Endodermal cell (in vitro differentiated cells): ENCODE data around the gene BMP6. TPM values are rescaled to one million over a fixed set of nuclear protein-coding genes. Genes with fewer than 3 reads are reported as not detected.

Source experiments
- DNase-seq: peaks from one replicate; pipeline ENCODE4 v3.0.0-alpha.2; 2017
- H3K27ac ChIP-seq: 2 replicates; pipeline ENCODE4 v1.5.1; 2013; ENCODE audit warnings: mild to moderate bottlenecking, low read depth, low read length, moderate library complexity
- H3K27me3 ChIP-seq: 2 replicates; pipeline ENCODE4 v1.6.1; 2013; ENCODE audit warnings: mild to moderate bottlenecking, low read length, moderate library complexity; ENCODE audit not compliant: insufficient read depth, control insufficient read depth, poor library complexity, severe bottlenecking
- H3K36me3 ChIP-seq: 2 replicates; pipeline ENCODE4 v1.7.0; 2013; ENCODE audit warnings: mild to moderate bottlenecking, low read length, moderate library complexity; ENCODE audit not compliant: control insufficient read depth, insufficient read depth
- H3K4me1 ChIP-seq: one replicate; pipeline ENCODE4 v1.7.0; 2013; ENCODE audit warnings: low read length; ENCODE audit not compliant: control insufficient read depth, insufficient read depth
- H3K4me3 ChIP-seq: 2 replicates; pipeline ENCODE4 v1.5.1; 2013; ENCODE audit warnings: mild to moderate bottlenecking, low read length, moderate library complexity
- H3K9ac ChIP-seq: 2 replicates; pipeline ENCODE4 v1.6.1; 2013; ENCODE audit warnings: mild to moderate bottlenecking, low read length, moderate library complexity; ENCODE audit not compliant: poor library complexity, severe bottlenecking; ENCODE audit errors: extremely low read depth
- H3K9me3 ChIP-seq: 2 replicates; pipeline ENCODE4 v1.6.1; 2013; ENCODE audit warnings: mild to moderate bottlenecking, low read length, moderate library complexity; ENCODE audit not compliant: control insufficient read depth
- H3K27ac Mint-ChIP-seq: 2 replicates; pipeline ENCODE4 v1.8.0; 2020; ENCODE audit warnings: mixed read lengths
- H3K27me3 Mint-ChIP-seq: 2 replicates; pipeline ENCODE4 v1.8.0; 2021; ENCODE audit warnings: mild to moderate bottlenecking, mixed read lengths; ENCODE audit not compliant: insufficient read depth
- H3K36me3 Mint-ChIP-seq: 2 replicates; pipeline ENCODE4 v1.8.0; 2020; ENCODE audit warnings: low read depth, mixed read lengths
- H3K4me1 Mint-ChIP-seq: 2 replicates; pipeline ENCODE4 v1.8.0; 2020; ENCODE audit warnings: mixed read lengths
- H3K4me3 Mint-ChIP-seq: 2 replicates; pipeline ENCODE4 v1.8.0; 2020; ENCODE audit warnings: mild to moderate bottlenecking, moderate library complexity, mixed read lengths
- H3K9me3 Mint-ChIP-seq: 2 replicates; pipeline ENCODE4 v1.8.0; 2020; ENCODE audit warnings: mild to moderate bottlenecking, mixed read lengths
- CTCF ChIP-seq: fragments of 200-600 bp; sonication (generic); conservative IDR thresholded peaks from 2 replicates; pipeline ENCODE4 v1.5.0; 2021; ENCODE audit warnings: antibody characterized with exemption, mild to moderate bottlenecking
- WGBS, 2 experiments: methylation state at CpG; one replicate each; pipeline versions ENCODE4 v1.1.5 to v1.1.7; 2013; ENCODE audit warnings: missing lambda C conversion rate in 2 of 2, mixed read lengths in 1 of 2; ENCODE audit not compliant: insufficient coverage in 1 of 2, insufficient read length in 1 of 2; 5-methylcytosine and 5-hydroxymethylcytosine counted together
- total RNA-seq, 2 donors: library from RNA; stranded (reverse); fragmentation: NEBNext Ultra II Directional in 1 of 2; extraction: Animal tissue kit (Norgen Biotek cat#: 25700) in 1 of 2; gene quantifications; 2 replicates in 1 of 2; 3 replicates in 1 of 2; pipeline ENCODE4 v1.2.1, GENCODE V29; 2021

The BMP6 gene
- total RNA-seq, 2 donors from 2014 or later: 0.62 to 0.71 TPM

GRCh38 chr6:7720346-7720745 is 5.6 kb upstream of the BMP6 start:
- Histone ChIP-seq H3K36me3 (no peaks in the 10 kb centered on the region), H3K4me3 (no peak overlapping the region), H3K27me3 (peaks cover 47% of the 10 kb centered on the region), H3K27ac (no peak overlapping the region), H3K4me1 (no peaks in the 10 kb centered on the region), H3K9me3 (no peaks in the 10 kb centered on the region), H3K9ac (no peak overlapping the region)
- TF ChIP-seq CTCF: no peak
- Mint-ChIP-seq H3K9me3 (peaks cover 15% of the 10 kb centered on the region), H3K27ac (no peak overlapping the region), H3K27me3 (peaks cover 63% of the 10 kb centered on the region), H3K4me3 (no peak overlapping the region), H3K36me3 (no peaks in the 10 kb centered on the region), H3K4me1 (peaks cover 2% of the 10 kb centered on the region)
- WGBS, 2 experiments: 95 to 100% methylated on average over 1 to 2 of the region's 2 CpGs
- DNase-seq: no peak

- peaks cover 2% of the 10 kb centered on the region for H3K4me1 Mint-ChIP-seq
- peaks cover 60% of the 10 kb centered on the region for H3K27me3 ChIP-seq
Observed at GRCh38 chr6:7721649-7722048, 4.2 kb upstream of the BMP6 start.

GRCh38 chr6:7723041-7723447 is 2.9 kb upstream of the BMP6 start:
- no peaks in the 10 kb centered on the region for H3K36me3 Mint-ChIP-seq
- Histone ChIP-seq H3K9me3 (no peaks in the 10 kb centered on the region), H3K36me3 (no peaks in the 10 kb centered on the region), H3K4me1 (no peaks in the 10 kb centered on the region), H3K27me3 (peaks cover 73% of the 10 kb centered on the region), H3K9ac (no peak overlapping the region), H3K27ac (no peak overlapping the region), H3K4me3 (no peak overlapping the region)
- no peak overlapping the region for H3K27ac Mint-ChIP-seq
- H3K27me3 Mint-ChIP-seq: peaks cover 78% of the 10 kb centered on the region
- no peak overlapping the region for H3K4me3 Mint-ChIP-seq
- no peaks in the 10 kb centered on the region for H3K9me3 Mint-ChIP-seq
- H3K4me1 Mint-ChIP-seq: peaks cover 7% of the 10 kb centered on the region
- 0 to 22% methylated on average over 3 to 10 of the region's 10 CpGs for WGBS, 2 experiments
- peak; percentile 94 for DNase-seq
- TF ChIP-seq CTCF: peak; percentile 74

More at GRCh38 chr6:7721649-7722048, 4.2 kb upstream of the BMP6 start:
- DNase-seq: no peak
- no peaks in the 10 kb centered on the region for H3K4me1 ChIP-seq
- Mint-ChIP-seq H3K27me3 (peaks cover 73% of the 10 kb centered on the region), H3K36me3 (no peaks in the 10 kb centered on the region), H3K4me3 (no peak overlapping the region), H3K27ac (no peak overlapping the region), H3K9me3 (peaks cover 5% of the 10 kb centered on the region)
- no peak overlapping the region for H3K9ac ChIP-seq
- 82 to 92% methylated on average over 3 of the region's 3 CpGs for WGBS, 2 experiments
- H3K36me3 ChIP-seq: no peaks in the 10 kb centered on the region
- TF ChIP-seq CTCF: no peak
- H3K9me3 ChIP-seq: no peaks in the 10 kb centered on the region
- H3K27ac ChIP-seq: no peak overlapping the region
- no peak overlapping the region for H3K4me3 ChIP-seq
